ENCODE measurements around the gene SLC30A5.

GRCh38 chr5:69103521-69103920, 9.7 kb downstream of the SLC30A5 start:
- TF ChIP-seq CTCF (IDR thresholded peaks at IDR 0.05) = no peak
- TF ChIP-seq POLR2A (IDR thresholded peaks at IDR 0.05) = no peak
